GM12892 (cell line): ENCODE data around the gene WFDC5.

Experiments used
- POLR2A ChIP-seq: IDR thresholded peaks from 2 replicates; pipeline ENCODE4 v1.6.1; 2011; ENCODE audit warnings: low read depth, low read length, control low read depth
- POLR2AphosphoS5 ChIP-seq: IDR thresholded peaks from 2 replicates; pipeline ENCODE4 v1.6.1; 2011; ENCODE audit warnings: low read depth, low read length, control low read depth

- TF ChIP-seq POLR2A, result no peak
- no peak for TF ChIP-seq POLR2AphosphoS5
Observed at GRCh38 chr20:45091366-45091765, 23.6 kb downstream of the WFDC5 start.
